Stimulated activated CD8-positive, alpha-beta memory T cell treated with anti-CD3 and anti-CD28 coated beads, Interleukin-4, amount 100 ng/mL, for 4 hours (primary cell): ENCODE measurements around the gene OR6M1.

Experiments
- DNase-seq, 2 donors: peaks; one replicate each; pipeline ENCODE4 v3.0.0-alpha.2; 2020; ENCODE audit warnings: low read depth in 2 of 2, low spot score in 1 of 2

The OR6M1 gene

GRCh38 chr11:123775715-123776549 is 30.2 kb downstream of the OR6M1 start:
- DNase-seq: no peak

- DNase-seq: no peak
Measured at GRCh38 chr11:123775289-123775688, 30.9 kb downstream of the OR6M1 start.

- DNase-seq: no peak
Measured at GRCh38 chr11:123773959-123774358, 32.2 kb downstream of the OR6M1 start.

- DNase-seq: no peak
Measured at GRCh38 chr11:123773026-123773425, 33.1 kb downstream of the OR6M1 start.

- DNase-seq: no peak
Measured at GRCh38 chr11:123771664-123772063, 34.5 kb downstream of the OR6M1 start.

- DNase-seq: no peak
Measured at GRCh38 chr11:123770712-123771111, 35.4 kb downstream of the OR6M1 start.

- no peak for DNase-seq
Measured at GRCh38 chr11:123765601-123766000, 40.5 kb downstream of the OR6M1 start.

GRCh38 chr11:123762422-123762821 is 43.7 kb downstream of the OR6M1 start:
- no peak for DNase-seq

- no peak for DNase-seq
Measured at GRCh38 chr11:123760894-123761293, 45.3 kb downstream of the OR6M1 start.

- DNase-seq: no peak
Measured at GRCh38 chr11:123757976-123758375, 48.2 kb downstream of the OR6M1 start.

GRCh38 chr11:123755813-123756212 is 50.3 kb downstream of the OR6M1 start:
- no peak for DNase-seq
